Right cardiac atrium (tissue), 5 donors: ENCODE data around the gene ZBTB38. TPM values are rescaled to one million over a fixed set of nuclear protein-coding genes. Genes with fewer than 3 reads are reported as not detected.

Experiments used
- ATAC-seq, 2 donors: fragments of 200-7000 bp; cut with Tn5 transposase; one replicate each; pipeline versions ENCODE4 v1.8.0 to v1.9.1; 2020; ENCODE audit warnings: moderate library complexity in 2 of 2, mild to moderate bottlenecking in 1 of 2
- DNase-seq, 3 donors: peaks; one replicate each; pipeline ENCODE4 v3.0.0-alpha.2; 2020
- H3K27ac ChIP-seq: one replicate; pipeline ENCODE4 v1.5.1; 2013; ENCODE audit warnings: mild to moderate bottlenecking, low read length, control low read depth, moderate library complexity
- H3K27me3 ChIP-seq: one replicate; pipeline ENCODE4 v1.6.1; 2013; ENCODE audit not compliant: control insufficient read depth, insufficient read depth
- H3K4me1 ChIP-seq: one replicate; pipeline ENCODE4 v1.6.1; 2013; ENCODE audit warnings: low read length; ENCODE audit not compliant: control insufficient read depth, insufficient read depth
- H3K4me3 ChIP-seq: one replicate; pipeline ENCODE4 v1.5.1; 2013; ENCODE audit warnings: low read length, control low read depth
- H3K9me3 ChIP-seq: one replicate; pipeline ENCODE4 v1.6.1; 2013; ENCODE audit warnings: low read length; ENCODE audit not compliant: control insufficient read depth
- WGBS: extraction: QIAGEN DNeasy Blood & Tissue Kit; methylation state at CpG from one replicate; pipeline ENCODE4 v1.1.7; 2013; 5-methylcytosine and 5-hydroxymethylcytosine counted together
- intact Hi-C, 4 donors: fragments of 100-400 bp; cut with DNase I; formaldehyde crosslinking; loops; one replicate each; pipeline versions ENCODE4 v1.11.0 to v1.14.0; 2022 to 2023
- polyA plus RNA-seq: library from polyadenylated mRNA; stranded (reverse); fragments of 200-250 nt; gene quantifications from one replicate; pipeline ENCODE4 v1.2.3, GENCODE V29; 2013
- total RNA-seq, 4 donors: library from RNA; stranded (reverse); fragmentation: NEBNext Ultra II Directional; extraction: Animal tissue kit (Norgen Biotek cat#: 25700); gene quantifications; one replicate each; pipeline ENCODE4 v1.2.1, GENCODE V29; 2021
- donor health status: healthy with polysubstance abuse.
- donor health status: DM: no; HTN: yes; CAD: no.
- donor health status: DM: no; HTN: no; CAD: no.
- donor health status: DM: no; HTN: yes; CAD: no; lungs with severe emphysema.
- donor health status: DM: yes; HTN: yes; CAD: no.

ZBTB38 gene
- total and polyA plus RNA-seq, 5 donors: 14.6 to 76.9 (median 71.5) TPM

DNA sequence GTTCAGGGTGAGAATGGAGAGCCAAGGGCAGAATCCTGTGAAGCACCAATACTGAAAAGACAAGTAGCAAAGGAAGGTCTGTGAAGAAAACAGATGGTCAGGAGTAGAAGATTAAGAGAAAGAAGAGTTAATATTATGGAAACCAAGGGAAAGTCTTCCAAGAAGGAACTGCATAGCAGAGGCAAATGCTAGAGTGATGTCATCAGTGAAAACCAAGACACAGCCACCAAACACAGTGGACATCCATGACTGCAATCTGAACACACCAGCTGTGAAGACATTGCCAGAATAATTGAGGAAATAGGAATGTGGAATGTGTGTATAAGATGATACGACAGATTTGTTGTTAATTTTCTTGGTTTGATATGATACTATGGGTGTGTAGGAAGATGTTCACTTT lies 26.8 kb upstream of the ZBTB38 start:
- no peak for ATAC-seq
- Histone ChIP-seq H3K27me3 (no peaks in the 10 kb centered on the region), H3K4me1 (no peaks in the 10 kb centered on the region), H3K27ac (no peak overlapping the region), H3K4me3 (no peak overlapping the region), H3K9me3 (no peaks in the 10 kb centered on the region)
- 82% methylated on average over 1 of the region's 1 CpG for WGBS
- no peak for DNase-seq
- intact Hi-C loops: no loop called here

DNA sequence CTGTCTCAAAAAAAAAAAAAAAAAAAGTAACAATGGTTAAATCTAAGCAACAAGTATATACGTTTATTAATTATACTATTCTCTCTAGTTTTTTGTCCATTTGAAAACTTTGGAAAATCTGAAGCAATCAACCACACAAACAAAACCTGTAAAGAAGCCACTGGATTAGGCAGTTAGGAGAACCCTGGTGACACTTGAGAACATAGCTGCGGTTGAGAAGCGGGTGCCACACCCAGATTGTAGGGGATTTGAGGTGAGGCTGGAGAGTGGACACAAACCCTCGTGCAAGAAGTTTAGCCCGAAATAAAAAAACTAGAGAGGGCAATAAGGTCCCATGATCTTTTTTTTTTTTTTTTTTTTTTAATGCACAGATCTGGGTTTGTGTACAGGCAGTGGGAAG lies 25.9 kb upstream of the ZBTB38 start:
- H3K27ac ChIP-seq: no peak overlapping the region
- DNase-seq: no peak
- no peaks in the 10 kb centered on the region for H3K4me1 ChIP-seq
- no peaks in the 10 kb centered on the region for H3K27me3 ChIP-seq
- ATAC-seq: no peak
- WGBS: 87% methylated on average over 5 of the region's 5 CpGs
- no peak overlapping the region for H3K4me3 ChIP-seq
- intact Hi-C loops: no loop called here
- H3K9me3 ChIP-seq: no peaks in the 10 kb centered on the region

GRCh38 chr3:141343077-141343476 lies 25.2 kb upstream of the ZBTB38 start:
- no peaks in the 10 kb centered on the region for H3K27me3 ChIP-seq
- no peaks in the 10 kb centered on the region for H3K9me3 ChIP-seq
- ATAC-seq (no peak), DNase-seq (no peak)
- intact Hi-C loops: no loop called here
- no peaks in the 10 kb centered on the region for H3K4me1 ChIP-seq
- 74% methylated on average over 2 of the region's 2 CpGs for WGBS
- no peak overlapping the region for H3K4me3 ChIP-seq
- H3K27ac ChIP-seq: no peak overlapping the region

GRCh38 chr3:141343865-141344271 lies 24.4 kb upstream of the ZBTB38 start:
- DNase-seq: no peak
- intact Hi-C loops: no loop called here
- Histone ChIP-seq H3K4me3 (no peak overlapping the region), H3K27ac (no peak overlapping the region), H3K27me3 (no peaks in the 10 kb centered on the region), H3K9me3 (no peaks in the 10 kb centered on the region), H3K4me1 (no peaks in the 10 kb centered on the region)
- WGBS: 72% methylated on average over 3 of the region's 3 CpGs
- no peak for ATAC-seq

DNA sequence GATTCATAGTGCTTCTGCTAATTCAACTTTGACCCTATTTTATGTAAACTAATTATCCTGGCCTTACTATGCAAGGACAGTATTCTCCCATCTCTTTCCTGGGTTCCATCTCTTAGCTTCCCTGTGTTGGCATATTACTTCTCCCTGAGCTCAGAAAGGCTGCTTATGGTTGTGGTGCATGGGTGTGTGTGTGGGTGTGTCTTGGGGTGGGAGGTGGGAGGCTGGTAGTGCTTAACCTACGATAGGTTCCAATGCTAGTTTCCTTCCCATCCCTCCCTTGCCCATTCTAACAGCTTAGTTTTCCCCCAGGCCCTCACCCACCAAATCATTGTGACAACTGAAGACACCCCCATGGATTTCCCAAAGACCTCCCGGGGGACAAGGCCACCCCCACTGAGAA lies 22.8 kb upstream of the ZBTB38 start:
- no peak overlapping the region for H3K4me3 ChIP-seq
- DNase-seq (no peak), ATAC-seq (no peak)
- 93% methylated on average over 2 of the region's 2 CpGs for WGBS
- H3K27ac ChIP-seq: no peak overlapping the region
- H3K27me3 ChIP-seq: no peaks in the 10 kb centered on the region
- intact Hi-C loops: no loop called here
- no peaks in the 10 kb centered on the region for H3K4me1 ChIP-seq
- H3K9me3 ChIP-seq: no peaks in the 10 kb centered on the region

GRCh38 chr3:141346007-141346406 lies 22.3 kb upstream of the ZBTB38 start:
- ATAC-seq: no peak
- no peak overlapping the region for H3K27ac ChIP-seq
- no peaks in the 10 kb centered on the region for H3K9me3 ChIP-seq
- H3K4me1 ChIP-seq: no peaks in the 10 kb centered on the region
- DNase-seq: no peak
- H3K27me3 ChIP-seq: no peaks in the 10 kb centered on the region
- intact Hi-C loops: no loop called here
- WGBS: 68% methylated on average over 4 of the region's 4 CpGs
- no peak overlapping the region for H3K4me3 ChIP-seq

GRCh38 chr3:141346418-141346817 lies 21.9 kb upstream of the ZBTB38 start:
- Histone ChIP-seq H3K4me3 (no peak overlapping the region), H3K27me3 (no peaks in the 10 kb centered on the region), H3K4me1 (no peaks in the 10 kb centered on the region), H3K27ac (no peak overlapping the region), H3K9me3 (no peaks in the 10 kb centered on the region)
- 57% methylated on average over 5 of the region's 5 CpGs for WGBS
- ATAC-seq (no peak), DNase-seq (no peak)
- intact Hi-C loops: no loop called here

- Histone ChIP-seq H3K4me1 (no peaks in the 10 kb centered on the region), H3K27me3 (no peaks in the 10 kb centered on the region), H3K9me3 (no peaks in the 10 kb centered on the region), H3K4me3 (no peak overlapping the region), H3K27ac (no peak overlapping the region)
- WGBS: 73% methylated on average over 5 of the region's 5 CpGs
- intact Hi-C loops: no loop called here
- no peak for ATAC-seq
- no peak for DNase-seq
These were observed 21.5 kb upstream of the ZBTB38 start for GRCh38 chr3:141346839-141347238.

DNA sequence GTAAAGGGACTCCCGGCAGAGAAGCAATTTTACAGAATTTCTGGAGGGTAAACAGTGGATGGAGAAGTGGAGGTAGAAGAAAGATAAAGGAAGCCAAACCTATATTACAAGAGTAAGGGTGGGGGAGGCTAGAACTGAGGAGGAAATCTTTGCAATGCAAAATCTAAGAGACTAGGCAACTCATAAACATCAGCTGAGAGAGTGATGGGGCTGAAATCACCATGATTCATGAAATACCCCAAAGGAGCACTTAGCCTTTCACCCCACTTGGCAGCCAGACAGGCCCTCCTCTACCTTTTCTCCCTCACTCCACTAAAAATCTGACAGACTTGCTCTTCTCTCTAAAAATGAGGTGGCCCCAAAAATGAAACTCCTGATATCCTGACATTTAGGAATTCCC lies 19.5 kb upstream of the ZBTB38 start:
- Histone ChIP-seq H3K4me3 (no peak overlapping the region), H3K4me1 (no peaks in the 10 kb centered on the region), H3K9me3 (no peaks in the 10 kb centered on the region), H3K27me3 (no peaks in the 10 kb centered on the region), H3K27ac (no peak overlapping the region)
- 73% methylated on average over 1 of the region's 1 CpG for WGBS
- intact Hi-C loops: no loop called here
- DNase-seq: no peak
- ATAC-seq: no peak

- intact Hi-C loops: no loop called here
- WGBS: 90% methylated on average over 2 of the region's 2 CpGs
- H3K4me3 ChIP-seq: no peak overlapping the region
- no peak for ATAC-seq
- DNase-seq: no peak
- H3K27me3 ChIP-seq: no peaks in the 10 kb centered on the region
- no peaks in the 10 kb centered on the region for H3K4me1 ChIP-seq
- no peak overlapping the region for H3K27ac ChIP-seq
- no peaks in the 10 kb centered on the region for H3K9me3 ChIP-seq
These were observed 18.6 kb upstream of the ZBTB38 start for GRCh38 chr3:141349711-141350110.

DNA sequence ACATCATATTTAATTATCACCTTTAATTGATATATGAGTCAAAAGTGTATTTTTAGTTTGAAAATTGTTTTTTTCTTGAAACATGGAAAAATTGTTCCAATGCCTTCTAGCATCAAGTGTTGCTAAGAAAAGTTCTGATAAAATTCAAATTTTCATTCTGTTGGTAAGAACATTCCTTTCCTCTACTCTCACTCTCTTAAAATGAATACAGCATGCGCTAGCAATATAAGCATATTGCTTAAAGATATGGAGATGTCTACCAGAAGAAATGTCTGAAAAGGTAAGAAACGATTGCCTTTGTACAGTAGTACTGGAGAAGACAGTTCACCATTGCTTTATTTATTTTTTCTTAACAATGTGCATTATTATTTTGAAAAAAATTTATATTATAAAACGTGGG lies 17.6 kb upstream of the ZBTB38 start:
- 72% methylated on average over 3 of the region's 3 CpGs for WGBS
- Histone ChIP-seq H3K4me1 (no peaks in the 10 kb centered on the region), H3K27ac (no peak overlapping the region), H3K4me3 (no peak overlapping the region), H3K27me3 (no peaks in the 10 kb centered on the region), H3K9me3 (no peaks in the 10 kb centered on the region)
- ATAC-seq (no peak), DNase-seq (no peak)
- intact Hi-C loops: no loop called here

GRCh38 chr3:141352262-141352984 lies 15.9 kb upstream of the ZBTB38 start:
- Histone ChIP-seq H3K4me3 (no peak overlapping the region), H3K27me3 (no peaks in the 10 kb centered on the region), H3K9me3 (no peaks in the 10 kb centered on the region), H3K27ac (no peak overlapping the region), H3K4me1 (no peaks in the 10 kb centered on the region)
- intact Hi-C loops: no loop called here
- DNase-seq (no peak), ATAC-seq (no peak)
- WGBS: 86% methylated on average over 5 of the region's 5 CpGs
